ENCODE results near the gene ADAM11. TPM values are rescaled to one million over a fixed set of nuclear protein-coding genes. Genes with fewer than 3 reads are reported as not detected.
"Not testable (repeated sequence)": the region's sequence is repeated elsewhere in the genome, so short reads cannot be mapped to it uniquely, and the experiment has no call there.

The ADAM11 gene, protein sequence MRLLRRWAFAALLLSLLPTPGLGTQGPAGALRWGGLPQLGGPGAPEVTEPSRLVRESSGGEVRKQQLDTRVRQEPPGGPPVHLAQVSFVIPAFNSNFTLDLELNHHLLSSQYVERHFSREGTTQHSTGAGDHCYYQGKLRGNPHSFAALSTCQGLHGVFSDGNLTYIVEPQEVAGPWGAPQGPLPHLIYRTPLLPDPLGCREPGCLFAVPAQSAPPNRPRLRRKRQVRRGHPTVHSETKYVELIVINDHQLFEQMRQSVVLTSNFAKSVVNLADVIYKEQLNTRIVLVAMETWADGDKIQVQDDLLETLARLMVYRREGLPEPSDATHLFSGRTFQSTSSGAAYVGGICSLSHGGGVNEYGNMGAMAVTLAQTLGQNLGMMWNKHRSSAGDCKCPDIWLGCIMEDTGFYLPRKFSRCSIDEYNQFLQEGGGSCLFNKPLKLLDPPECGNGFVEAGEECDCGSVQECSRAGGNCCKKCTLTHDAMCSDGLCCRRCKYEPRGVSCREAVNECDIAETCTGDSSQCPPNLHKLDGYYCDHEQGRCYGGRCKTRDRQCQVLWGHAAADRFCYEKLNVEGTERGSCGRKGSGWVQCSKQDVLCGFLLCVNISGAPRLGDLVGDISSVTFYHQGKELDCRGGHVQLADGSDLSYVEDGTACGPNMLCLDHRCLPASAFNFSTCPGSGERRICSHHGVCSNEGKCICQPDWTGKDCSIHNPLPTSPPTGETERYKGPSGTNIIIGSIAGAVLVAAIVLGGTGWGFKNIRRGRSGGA
- total RNA-seq = 1 to 10 TPM in 1 of 5 experiments, under 1 TPM in 4; 0.22 to 1.5 (median 0.66) TPM
- polyA plus RNA-seq = under 1 TPM in 1 of 2 donors, not detected in 1; 0.08 TPM
- total RNA-seq = 2.0 reads per million, percentile 9 among the genes with 10 or more reads in this experiment

DNA sequence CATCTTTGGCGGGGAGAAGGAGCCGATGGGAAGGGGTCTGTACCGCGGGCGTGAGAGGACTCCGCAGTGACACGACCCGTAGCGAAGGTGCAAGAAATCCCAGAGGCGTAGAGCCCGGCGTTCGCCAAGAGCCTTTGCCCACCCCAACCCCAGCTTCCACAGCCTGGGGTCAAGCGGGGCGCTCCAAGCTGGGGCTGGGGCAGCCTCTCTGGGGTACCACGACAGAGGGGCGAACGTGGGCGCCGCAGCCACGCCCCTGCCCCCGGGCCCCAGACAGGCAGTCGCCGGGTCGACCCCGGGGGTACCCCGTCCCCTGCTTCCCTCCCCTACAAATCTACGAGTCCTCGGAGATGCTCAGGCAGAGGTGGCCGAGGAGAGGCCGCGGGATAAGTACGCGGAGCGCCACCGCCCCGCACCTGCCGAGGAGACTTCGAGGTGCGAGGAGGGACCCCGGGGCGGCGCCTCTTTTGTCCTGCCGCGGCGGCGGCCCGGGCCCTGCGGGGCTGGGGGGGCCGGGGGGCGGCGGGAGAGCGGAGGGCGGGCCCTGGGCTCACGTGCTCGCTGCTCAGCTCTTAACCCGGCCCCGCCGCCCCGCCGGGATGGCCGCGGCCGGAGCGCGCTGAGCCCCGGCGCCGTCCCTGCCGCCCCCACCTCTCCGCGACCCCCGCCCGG, at the start of gene ADAM11:
TSS of gene ADAM11 (plus strand) at position 575 of the 672 bp plus-strand sequence. CDS start 212 bp downstream, outside the sequence.
- peaks cover 26 to 40% (median 27%) of the 10 kb centered on the region in 5 donors for H3K27me3 Mint-ChIP-seq
- Histone ChIP-seq H3K4me3 (ENCODE audit: low read length) (no peak within 1 kb of the TSS), H3K27ac (ENCODE audit: low read depth, low read length) (no peak within 1 kb of the TSS), H3K4me1 (ENCODE audit: control insufficient read depth in 2 of 2, insufficient read depth in 2 of 2, low read length in 2 of 2) (peaks cover 0 to 4% of the 10 kb centered on the region in 2 donors), H3K36me3 (ENCODE audit: control insufficient read depth in 2 of 3, insufficient read depth in 3 of 3, low read length in 3 of 3) (no peaks in the 10 kb centered on the region), H3K27me3 (ENCODE audit: control insufficient read depth in 2 of 2, insufficient read depth in 2 of 2, low read length in 2 of 2) (peaks cover 0 to 15% of the 10 kb centered on the region in 2 donors), H3K9me3 (ENCODE audit: control insufficient read depth in 2 of 3, low read length in 3 of 3) (no peaks in the 10 kb centered on the region)
- ChIA-PET CTCF (interaction anchor here (0.6 kb wide), 1 partner anchor 428 kb away, joined by 3 read pairs; no protein-coding TSS in a partner anchor), POLR2A (no interaction called here)
- peak within 1 kb of the TSS; percentile 14 to 80 (median 64) for H3K4me3 Mint-ChIP-seq
- no peaks in the 10 kb centered on the region for H3K36me3 Mint-ChIP-seq
- intact Hi-C loops (cut with micrococcal nuclease) = no loop called here
- peak; percentile 57 for ATAC-seq
- DNase-seq = peak in 1 of 9 donors; percentile 21
- H3K4me1 Mint-ChIP-seq = peaks cover 0 to 4% (median 2%) of the 10 kb centered on the region in 7 donors
- H3K9me3 Mint-ChIP-seq = no peaks in the 10 kb centered on the region
- H3K27ac Mint-ChIP-seq = no peak within 1 kb of the TSS

DNA sequence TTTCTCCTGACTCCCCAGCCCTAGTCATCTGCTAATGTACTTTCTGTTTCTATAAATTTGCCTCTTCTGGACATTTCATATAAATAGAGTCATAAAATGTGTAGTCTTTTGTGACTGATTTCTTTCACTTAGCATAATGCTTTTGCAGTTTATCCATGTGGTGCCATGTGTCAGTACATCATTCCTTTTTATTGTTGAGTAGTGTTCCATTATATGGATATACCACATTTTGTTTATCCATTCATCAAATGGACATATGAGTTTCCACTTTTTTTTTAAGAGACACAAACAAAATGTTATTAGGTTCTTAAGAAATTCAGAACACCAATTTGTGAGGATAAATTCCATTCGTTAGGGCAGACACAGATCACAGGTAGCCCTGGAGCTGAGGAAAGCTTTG, 39.3 kb upstream of the ADAM11 start:
- Mint-ChIP-seq H3K4me1 (peaks cover 0 to 3% (median 0%) of the 10 kb centered on the region in 7 donors), H3K36me3 (peaks cover 0 to 26% (median 13%) of the 10 kb centered on the region in 5 donors), H3K4me3 (no peak overlapping the region), H3K27me3 (no peaks in the 10 kb centered on the region), H3K9me3 (no peaks in the 10 kb centered on the region), H3K27ac (no peak overlapping the region)
- H3K9me3 ChIP-seq (ENCODE audit: control insufficient read depth in 2 of 3, low read length in 3 of 3) = no peaks in the 10 kb centered on the region
- ATAC-seq (no peak), DNase-seq (no peak)
- intact Hi-C loops (cut with micrococcal nuclease) = no loop called here
- no peak overlapping the region for H3K27ac ChIP-seq (ENCODE audit: low read depth, low read length)
- no peak overlapping the region for H3K4me3 ChIP-seq (ENCODE audit: low read length)
- no peaks in the 10 kb centered on the region for H3K27me3 ChIP-seq (ENCODE audit: control insufficient read depth in 2 of 2, insufficient read depth in 2 of 2, low read length in 2 of 2)
- CTCF ChIA-PET = interaction anchor here (0.7 kb wide), 1 partner anchor 93 kb away, joined by 3 read pairs; no protein-coding TSS in a partner anchor
- POLR2A ChIA-PET = interaction anchor here (1.4 kb wide), 1 partner anchor 12 kb away, joined by 4 read pairs; no protein-coding TSS in a partner anchor
- no peaks in the 10 kb centered on the region for H3K36me3 ChIP-seq (ENCODE audit: control insufficient read depth in 2 of 3, insufficient read depth in 3 of 3, low read length in 3 of 3)
- no peaks in the 10 kb centered on the region for H3K4me1 ChIP-seq (ENCODE audit: control insufficient read depth in 2 of 2, insufficient read depth in 2 of 2, low read length in 2 of 2)

DNA sequence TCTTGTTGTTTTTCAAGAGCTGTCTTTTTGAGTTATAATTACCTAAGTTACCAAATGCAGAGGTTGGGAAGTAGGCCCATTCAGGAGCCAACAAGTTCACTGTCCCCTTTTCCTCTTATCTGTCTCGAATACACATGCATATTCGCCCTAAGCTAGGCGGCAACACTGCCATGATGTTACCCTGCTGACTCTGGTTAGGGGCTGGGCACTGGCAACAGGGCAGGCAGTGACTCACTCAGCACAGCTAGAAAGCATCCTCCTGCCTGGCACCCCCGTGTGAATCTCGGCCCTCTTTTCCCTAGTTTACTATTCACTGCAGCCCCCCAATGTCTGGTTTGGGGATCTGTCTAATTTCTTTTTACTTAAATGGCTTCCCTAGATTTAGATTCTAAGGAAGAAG, 36.5 kb upstream of the ADAM11 start:
- intact Hi-C loops (cut with micrococcal nuclease) = no loop called here
- ATAC-seq (no peak), DNase-seq (no peak)
- H3K4me3 ChIP-seq (ENCODE audit: low read length) = no peak overlapping the region
- Mint-ChIP-seq H3K9me3 (no peaks in the 10 kb centered on the region), H3K4me1 (no peaks in the 10 kb centered on the region), H3K36me3 (peaks cover 0 to 22% (median 9%) of the 10 kb centered on the region in 5 donors), H3K27me3 (no peaks in the 10 kb centered on the region), H3K27ac (no peak overlapping the region), H3K4me3 (no peak overlapping the region)
- H3K4me1 ChIP-seq (ENCODE audit: control insufficient read depth in 2 of 2, insufficient read depth in 2 of 2, low read length in 2 of 2) = no peaks in the 10 kb centered on the region
- H3K36me3 ChIP-seq (ENCODE audit: control insufficient read depth in 2 of 3, insufficient read depth in 3 of 3, low read length in 3 of 3) = no peaks in the 10 kb centered on the region
- H3K27me3 ChIP-seq (ENCODE audit: control insufficient read depth in 2 of 2, insufficient read depth in 2 of 2, low read length in 2 of 2) = no peaks in the 10 kb centered on the region
- no peak overlapping the region for H3K27ac ChIP-seq (ENCODE audit: low read depth, low read length)
- POLR2A ChIA-PET = no interaction called here
- H3K9me3 ChIP-seq (ENCODE audit: control insufficient read depth in 2 of 3, low read length in 3 of 3) = no peaks in the 10 kb centered on the region
- CTCF ChIA-PET = no interaction called here

DNA sequence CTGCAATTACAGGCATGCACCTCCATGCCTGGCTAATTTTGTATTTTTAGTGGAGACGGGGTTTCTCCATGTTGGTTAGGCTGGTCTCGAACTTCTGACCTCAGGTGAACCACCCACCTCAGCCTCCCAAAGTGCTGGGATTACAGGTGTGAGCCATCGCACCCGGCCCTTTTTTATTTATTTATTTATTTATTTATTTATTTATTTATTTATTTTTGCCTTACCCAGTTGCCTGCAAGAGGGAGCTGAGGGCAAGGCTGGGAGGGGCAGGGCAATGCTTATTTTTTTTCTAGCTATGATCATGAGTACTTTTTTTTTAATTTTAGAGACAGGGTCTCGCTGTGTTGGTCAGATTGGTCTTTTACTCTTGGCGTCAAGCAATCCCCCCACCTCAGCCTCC, 32.7 kb upstream of the ADAM11 start:
- H3K4me1 ChIP-seq (ENCODE audit: control insufficient read depth in 2 of 2, insufficient read depth in 2 of 2, low read length in 2 of 2); intact Hi-C loops (cut with micrococcal nuclease); H3K27me3 ChIP-seq (ENCODE audit: control insufficient read depth in 2 of 2, insufficient read depth in 2 of 2, low read length in 2 of 2); POLR2A ChIA-PET; ATAC-seq; DNase-seq; H3K4me3 ChIP-seq (ENCODE audit: low read length); H3K27me3 Mint-ChIP-seq; H3K27ac ChIP-seq (ENCODE audit: low read depth, low read length); H3K9me3 Mint-ChIP-seq; H3K4me1 Mint-ChIP-seq; H3K4me3 Mint-ChIP-seq; CTCF ChIA-PET; H3K9me3 ChIP-seq (ENCODE audit: control insufficient read depth in 2 of 3, low read length in 3 of 3); H3K36me3 ChIP-seq (ENCODE audit: control insufficient read depth in 2 of 3, insufficient read depth in 3 of 3, low read length in 3 of 3); H3K27ac Mint-ChIP-seq: not testable (repeated sequence)
- peaks cover 0 to 31% (median 4%) of the 10 kb centered on the region in 5 donors for H3K36me3 Mint-ChIP-seq

DNA sequence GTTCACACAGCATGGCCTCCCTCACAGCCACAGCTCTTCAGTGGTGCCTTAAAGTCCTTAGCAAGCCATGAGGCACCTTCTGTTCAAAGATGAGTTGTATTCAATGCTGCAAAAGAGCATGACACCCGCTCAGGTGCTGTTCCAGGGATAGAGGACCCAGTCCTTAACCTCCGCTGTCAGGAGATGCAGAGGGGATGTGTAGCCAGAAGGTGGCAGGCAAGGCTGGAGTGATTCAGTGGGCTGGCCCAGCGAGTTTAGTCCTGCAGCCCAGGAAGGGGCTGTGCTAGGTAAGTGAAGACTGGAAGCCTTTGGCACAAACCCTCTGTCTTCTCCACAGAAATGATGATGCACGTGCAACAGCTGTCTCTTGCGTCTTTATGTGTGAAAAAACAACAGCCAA, 25.0 kb upstream of the ADAM11 start:
- CTCF ChIA-PET = no interaction called here
- Histone ChIP-seq H3K27ac (ENCODE audit: low read depth, low read length) (no peak overlapping the region), H3K4me3 (ENCODE audit: low read length) (no peak overlapping the region), H3K9me3 (ENCODE audit: control insufficient read depth in 2 of 3, low read length in 3 of 3) (no peaks in the 10 kb centered on the region), H3K27me3 (ENCODE audit: control insufficient read depth in 2 of 2, insufficient read depth in 2 of 2, low read length in 2 of 2) (no peaks in the 10 kb centered on the region), H3K36me3 (ENCODE audit: control insufficient read depth in 2 of 3, insufficient read depth in 3 of 3, low read length in 3 of 3) (no peaks in the 10 kb centered on the region), H3K4me1 (ENCODE audit: control insufficient read depth in 2 of 2, insufficient read depth in 2 of 2, low read length in 2 of 2) (no peaks in the 10 kb centered on the region)
- H3K9me3 Mint-ChIP-seq = no peaks in the 10 kb centered on the region
- no peak overlapping the region for H3K4me3 Mint-ChIP-seq
- no peak overlapping the region for H3K27ac Mint-ChIP-seq
- H3K36me3 Mint-ChIP-seq = peaks cover 0 to 29% (median 2%) of the 10 kb centered on the region in 5 donors
- DNase-seq (no peak), ATAC-seq (no peak)
- POLR2A ChIA-PET = no interaction called here
- no peaks in the 10 kb centered on the region for H3K4me1 Mint-ChIP-seq
- intact Hi-C loops (cut with micrococcal nuclease) = no loop called here
- H3K27me3 Mint-ChIP-seq = no peaks in the 10 kb centered on the region

DNA sequence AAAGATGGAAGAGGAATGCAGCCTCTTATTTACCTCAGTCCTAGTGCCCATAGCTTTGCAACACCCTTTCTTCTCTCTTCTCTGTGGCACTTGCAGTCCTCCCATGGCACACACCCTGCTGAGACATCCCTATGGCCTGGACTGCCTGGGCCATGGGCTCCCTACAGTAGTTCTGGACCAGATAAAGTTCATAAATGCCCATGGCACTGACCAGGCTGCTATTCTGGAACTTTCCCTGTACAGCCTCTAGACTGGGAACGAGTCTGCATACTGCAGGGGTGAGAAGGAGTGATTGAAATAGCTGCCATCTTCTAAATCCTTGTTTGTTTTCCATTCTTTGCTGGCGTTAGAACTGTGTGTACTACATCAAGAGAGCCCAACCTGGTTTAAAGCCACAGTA, 24.5 kb upstream of the ADAM11 start:
- Histone ChIP-seq H3K27ac (ENCODE audit: low read depth, low read length) (no peak overlapping the region), H3K36me3 (ENCODE audit: control insufficient read depth in 2 of 3, insufficient read depth in 3 of 3, low read length in 3 of 3) (no peaks in the 10 kb centered on the region), H3K9me3 (ENCODE audit: control insufficient read depth in 2 of 3, low read length in 3 of 3) (no peaks in the 10 kb centered on the region), H3K4me1 (ENCODE audit: control insufficient read depth in 2 of 2, insufficient read depth in 2 of 2, low read length in 2 of 2) (no peaks in the 10 kb centered on the region), H3K4me3 (ENCODE audit: low read length) (no peak overlapping the region), H3K27me3 (ENCODE audit: control insufficient read depth in 2 of 2, insufficient read depth in 2 of 2, low read length in 2 of 2) (no peaks in the 10 kb centered on the region)
- Mint-ChIP-seq H3K27ac (no peak overlapping the region), H3K9me3 (no peaks in the 10 kb centered on the region), H3K4me3 (no peak overlapping the region), H3K4me1 (no peaks in the 10 kb centered on the region), H3K27me3 (no peaks in the 10 kb centered on the region), H3K36me3 (peaks cover 0 to 29% (median 2%) of the 10 kb centered on the region in 5 donors)
- CTCF ChIA-PET = no interaction called here
- intact Hi-C loops (cut with micrococcal nuclease) = no loop called here
- ATAC-seq (no peak), DNase-seq (no peak)
- POLR2A ChIA-PET = no interaction called here

Measured in naive thymus-derived CD4-positive, alpha-beta T cell (primary cell).